Transverse colon (tissue), 4 donors: ENCODE results near the gene SEC14L2. TPM values are rescaled to one million over a fixed set of nuclear protein-coding genes. Genes with fewer than 3 reads are reported as not detected.
A peak's percentile ranks its signal among the peaks of the same experiment; 100 is the strongest.

Source experiments
- DNase-seq: peaks from one replicate; pipeline ENCODE4 v3.0.0-alpha.2; 2019
- H3K27ac ChIP-seq, 4 donors: fragments of 200-600 bp; sonication (generic); 2 replicates each; pipeline ENCODE4 v1.5.1; 2016 to 2018; ENCODE audit warnings: inconsistent platforms in 4 of 4
- H3K27me3 ChIP-seq: fragments of 200-600 bp; sonication (generic); 2 replicates; pipeline ENCODE4 v1.5.1; 2017; ENCODE audit warnings: inconsistent platforms
- H3K36me3 ChIP-seq, 4 donors: fragments of 200-600 bp; sonication (generic); 2 replicates each; pipeline ENCODE4 v1.5.1; 2017 to 2019; ENCODE audit warnings: inconsistent platforms in 4 of 4
- H3K4me1 ChIP-seq, 4 donors: fragments of 200-600 bp; sonication (generic); 2 replicates each; pipeline ENCODE4 v1.5.1; 2017 to 2020; ENCODE audit warnings: inconsistent platforms in 4 of 4
- H3K4me3 ChIP-seq, 4 donors: fragments of 200-600 bp; sonication (generic); 1 replicate in 1 of 4; 2 replicates in 3 of 4; pipeline versions ENCODE4 v1.5.1 to v1.6.1; 2017 to 2019; ENCODE audit warnings: inconsistent platforms in 4 of 4
- H3K9me3 ChIP-seq, 2 donors: fragments of 200-600 bp; sonication (generic); 2 replicates each; pipeline ENCODE4 v1.5.1; 2017 to 2019; ENCODE audit warnings: inconsistent platforms in 2 of 2
- EP300 ChIP-seq: sonication (generic); formaldehyde crosslinking; IDR thresholded peaks from one replicate; pipeline ENCODE4 v1.6.1; 2017; ENCODE audit warnings: antibody characterized with exemption, low read depth
- POLR2A ChIP-seq: fragments of 450-650 bp; IDR thresholded peaks from one replicate; pipeline ENCODE4 v1.6.1; 2016; ENCODE audit warnings: antibody characterized with exemption, mild to moderate bottlenecking, moderate library complexity
- POLR2AphosphoS5 ChIP-seq, 3 donors: sonication (generic); formaldehyde crosslinking; IDR thresholded peaks; one replicate each; pipeline ENCODE4 v1.6.1; 2016; ENCODE audit warnings: antibody characterized with exemption in 3 of 3
- WGBS, 2 donors: methylation state at CpG; one replicate each; pipeline ENCODE4 v1.1.5; 2018; ENCODE audit warnings: low coverage in 1 of 2; 5-methylcytosine and 5-hydroxymethylcytosine counted together
- in situ Hi-C, 4 donors: fragments of 200-750 bp; cut with MboI; loops; one replicate each; pipeline versions ENCODE4 v1.15.0 to v1.15.1; 2017; ENCODE audit warnings: low sequenced_read_pairs in 3 of 4, low pct_ligation_motif_present in 1 of 4, low pct_unique_long_range_greater_than_20kb in 1 of 4
- intact Hi-C: fragments of 100-400 bp; cut with DNase I; formaldehyde crosslinking; loops from one replicate; pipeline ENCODE4 v1.15.1; 2023; ENCODE audit warnings: low total_unique reads
- total RNA-seq, 4 donors: library from RNA; depleted of rRNA; stranded (reverse); fragments of >200 nt; gene quantifications; one replicate each; pipeline ENCODE4 v1.1.0, GENCODE V29; 2016
- TF ChIP-seq, protein P1 (sequence below), 5 experiments: fragments of 200-600 bp in 3 of 5; fragments of 450-650 bp in 2 of 5; sonication (generic) in 3 of 5; IDR thresholded peaks; 1 replicate in 2 of 5; 2 replicates in 3 of 5; pipeline ENCODE4 v1.5.1; 2016 to 2017; ENCODE audit warnings: antibody characterized with exemption in 5 of 5, inconsistent platforms in 3 of 5, mild to moderate bottlenecking in 2 of 5, moderate library complexity in 1 of 5

SEC14L2 gene
- total RNA-seq, 4 donors from 2014 or later = 2.2 to 5.5 (median 4.5) TPM; not detected in 1

DNA sequence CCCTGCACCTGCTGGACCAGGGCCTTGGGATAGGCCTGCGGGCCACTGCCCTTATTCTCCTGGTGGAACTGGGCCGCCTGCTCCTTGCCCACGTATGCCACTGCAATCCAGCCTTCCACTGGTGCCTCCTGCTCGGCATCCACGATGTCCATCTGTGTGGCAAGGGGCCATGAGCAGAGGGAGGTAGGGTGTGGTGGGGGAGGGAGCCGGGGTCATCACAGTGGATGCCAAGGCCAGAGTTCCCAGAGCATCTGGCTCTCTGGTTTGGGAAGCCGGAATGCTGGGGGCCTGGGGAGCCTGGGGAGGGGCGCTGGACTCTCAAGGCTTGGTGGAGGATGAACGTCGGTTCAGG is 10.2 kb upstream of the SEC14L2 start:
- no peaks in the 10 kb centered on the region for H3K9me3 ChIP-seq
- in situ Hi-C loops (loop anchor here (10.0 to 25.0 kb wide), 6 partner anchors 99 to 282 kb away; partner anchors contain the start of genes CASTOR1 (in 2 of the 4) and OSM (in 1 of the 4)), intact Hi-C loops (loop anchor here (10.0 kb wide), 1 partner anchor 282 kb away; no protein-coding TSS in a partner anchor)
- H3K36me3 ChIP-seq = no peaks in the 10 kb centered on the region
- TF ChIP-seq POLR2A (no peak), EP300 (no peak), POLR2AphosphoS5 (IDR thresholded peaks at IDR 0.05) (no peak)
- TF ChIP-seq, protein P1, sequence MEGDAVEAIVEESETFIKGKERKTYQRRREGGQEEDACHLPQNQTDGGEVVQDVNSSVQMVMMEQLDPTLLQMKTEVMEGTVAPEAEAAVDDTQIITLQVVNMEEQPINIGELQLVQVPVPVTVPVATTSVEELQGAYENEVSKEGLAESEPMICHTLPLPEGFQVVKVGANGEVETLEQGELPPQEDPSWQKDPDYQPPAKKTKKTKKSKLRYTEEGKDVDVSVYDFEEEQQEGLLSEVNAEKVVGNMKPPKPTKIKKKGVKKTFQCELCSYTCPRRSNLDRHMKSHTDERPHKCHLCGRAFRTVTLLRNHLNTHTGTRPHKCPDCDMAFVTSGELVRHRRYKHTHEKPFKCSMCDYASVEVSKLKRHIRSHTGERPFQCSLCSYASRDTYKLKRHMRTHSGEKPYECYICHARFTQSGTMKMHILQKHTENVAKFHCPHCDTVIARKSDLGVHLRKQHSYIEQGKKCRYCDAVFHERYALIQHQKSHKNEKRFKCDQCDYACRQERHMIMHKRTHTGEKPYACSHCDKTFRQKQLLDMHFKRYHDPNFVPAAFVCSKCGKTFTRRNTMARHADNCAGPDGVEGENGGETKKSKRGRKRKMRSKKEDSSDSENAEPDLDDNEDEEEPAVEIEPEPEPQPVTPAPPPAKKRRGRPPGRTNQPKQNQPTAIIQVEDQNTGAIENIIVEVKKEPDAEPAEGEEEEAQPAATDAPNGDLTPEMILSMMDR (IDR thresholded peaks at IDR 0.05) = no peak
- H3K4me3 ChIP-seq = peak overlapping the region; percentile 51 to 70 (median 59)
- H3K27ac ChIP-seq = peak overlapping the region; percentile 71 to 85 (median 76)
- 26% methylated on average over 10 of the region's 10 CpGs; no CpG with 5 or more reads in 1 of the 2 donors for whole genome bisulfite sequencing, 2 donors
- peak; percentile 14 for DNase-seq
- peaks cover 6 to 14% (median 11%) of the 10 kb centered on the region in 4 donors for H3K4me1 ChIP-seq
- no peaks in the 10 kb centered on the region for H3K27me3 ChIP-seq

DNA sequence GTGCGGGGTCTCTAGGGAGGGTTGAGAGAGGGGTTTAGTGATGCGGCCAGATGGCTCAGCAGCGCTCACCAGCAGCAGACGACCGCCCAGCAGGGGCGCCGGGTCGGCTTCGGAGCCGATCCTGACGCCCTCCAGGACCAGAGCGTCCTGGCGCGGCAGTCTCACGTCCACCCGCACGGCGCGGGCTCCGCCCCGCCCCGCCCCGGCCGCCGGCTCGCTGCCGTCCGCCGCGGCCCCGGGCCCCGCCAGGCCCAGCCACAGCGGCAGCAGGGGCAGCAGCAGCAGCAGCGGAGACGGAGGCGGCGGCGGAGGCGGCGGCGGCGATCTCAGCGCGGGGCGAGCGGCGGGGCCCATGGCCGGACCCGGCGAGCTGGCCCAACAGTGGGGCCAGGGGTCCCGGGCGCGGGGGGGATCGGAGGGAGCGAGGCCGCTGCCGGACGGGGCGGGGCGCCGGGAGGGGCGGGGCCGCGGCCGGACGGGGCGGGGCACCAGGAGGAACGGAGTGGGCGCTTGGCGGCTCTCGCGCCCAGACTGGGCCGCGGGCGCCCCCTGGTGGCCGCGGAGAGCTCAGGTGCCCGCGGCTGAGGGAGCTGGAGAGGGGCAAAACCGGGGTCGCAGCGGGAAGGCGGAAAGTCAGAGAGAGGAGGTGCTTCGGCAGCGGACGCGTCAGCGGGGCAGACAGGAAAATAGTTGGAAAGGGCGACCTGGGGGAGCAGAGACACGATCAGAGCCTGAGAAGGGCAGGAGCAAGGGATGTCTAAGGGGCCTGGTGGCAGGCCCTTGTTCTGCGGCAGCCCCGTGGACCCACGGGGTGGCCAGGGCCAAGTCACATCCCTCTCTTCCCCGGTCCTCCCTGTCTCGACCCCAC is 9.6 kb upstream of the SEC14L2 start, which contains the start of gene RNF215:
Gene RNF215, minus strand, starts transcription at position 452 of the 868 bp plus-strand sequence. Its CDS starts 98 bp downstream, at position 354.
- Histone ChIP-seq H3K4me3 (peak within 1 kb of the TSS; percentile 51 to 70 (median 59)), H3K9me3 (no peaks in the 10 kb centered on the region), H3K27me3 (no peaks in the 10 kb centered on the region), H3K36me3 (no peaks in the 10 kb centered on the region), H3K4me1 (peaks cover 6 to 14% (median 11%) of the 10 kb centered on the region in 4 donors), H3K27ac (peak within 1 kb of the TSS; percentile 71 to 85 (median 76))
- TF ChIP-seq POLR2AphosphoS5 (IDR thresholded peaks at IDR 0.05) = no peak
- TF ChIP-seq, protein P1 (IDR thresholded peaks at IDR 0.05) = peak; percentile 90 to 96 (median 92)
- in situ Hi-C loops = loop anchor here (10.0 to 25.0 kb wide), 6 partner anchors 100 to 282 kb away; partner anchors contain the start of genes CASTOR1 (in 2 of the 4) and OSM (in 1 of the 4)
- intact Hi-C loops = loop anchor here (1.0 to 10.0 kb wide), 2 partner anchors 99 to 282 kb away; no protein-coding TSS in a partner anchor
- DNase-seq = peak; percentile 88
- WGBS, 2 donors = 1% methylated on average over 68 of the region's 95 CpGs; no CpG with 5 or more reads in 1 of the 2 donors

DNA sequence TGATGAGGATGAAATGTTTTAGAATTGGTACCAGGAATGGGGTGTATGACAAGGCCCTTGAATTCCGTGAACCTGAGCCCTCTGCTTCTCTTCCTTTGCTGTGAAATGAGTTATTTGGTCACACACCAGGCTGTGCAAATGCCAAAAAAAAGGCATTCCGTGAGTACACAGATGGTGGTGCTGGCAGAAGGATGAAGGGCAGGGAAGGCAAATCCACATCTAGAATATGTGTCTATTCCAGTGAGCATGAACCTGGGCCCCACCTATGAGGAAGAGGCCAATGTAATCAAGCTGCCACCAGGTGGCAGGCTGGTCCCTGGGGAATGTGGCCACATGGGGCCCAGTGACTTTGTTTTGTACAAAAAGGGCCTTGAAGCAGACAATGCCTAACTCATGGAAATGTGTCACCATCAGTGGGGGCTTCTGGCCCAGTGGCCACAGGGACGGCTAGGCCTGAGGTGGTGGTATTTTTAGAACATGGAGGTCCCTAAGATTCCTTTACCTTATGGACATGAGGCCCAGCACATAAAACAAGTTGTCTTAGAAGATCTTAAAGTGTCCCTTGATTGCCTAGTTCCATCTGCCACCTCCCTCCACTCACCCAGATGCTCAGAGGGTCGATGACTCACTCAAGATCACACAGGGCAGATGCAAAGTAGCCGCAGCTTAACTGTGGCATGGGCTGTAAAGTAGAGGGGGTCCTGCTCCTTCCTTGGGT is 5.7 kb upstream of the SEC14L2 start:
- no peaks in the 10 kb centered on the region for H3K9me3 ChIP-seq
- intact Hi-C loops = loop anchor here (2.0 kb wide), 1 partner anchor 94 kb away; no protein-coding TSS in a partner anchor
- H3K4me3 ChIP-seq = no peak overlapping the region
- H3K4me1 ChIP-seq = peaks cover 6 to 11% (median 10%) of the 10 kb centered on the region in 4 donors
- in situ Hi-C loops = loop anchor here (5.0 to 25.0 kb wide), 5 partner anchors 91 to 279 kb away; partner anchors contain the start of genes CASTOR1 (in 1 of the 4) and OSM (in 1 of the 4)
- peak; percentile 82 for DNase-seq
- H3K36me3 ChIP-seq = no peaks in the 10 kb centered on the region
- H3K27me3 ChIP-seq = no peaks in the 10 kb centered on the region
- 51 to 100% methylated on average over 1 to 5 of the region's 5 CpGs for WGBS, 2 donors
- H3K27ac ChIP-seq = no peak overlapping the region
- TF ChIP-seq POLR2AphosphoS5 (IDR thresholded peaks at IDR 0.05) (no peak), EP300 (no peak), POLR2A (no peak)
- TF ChIP-seq, protein P1 (IDR thresholded peaks at IDR 0.05) = peak; percentile 76 to 90 (median 82)
